ENCODE measurements around the gene KIF19.

The KIF19 gene

GRCh38 chr17:74354561-74354960, 28.5 kb downstream of the KIF19 start:
- H3K36me3 Mint-ChIP-seq = no peaks in the 10 kb centered on the region
- H3K4me1 Mint-ChIP-seq = no peaks in the 10 kb centered on the region
- peaks cover 28% of the 10 kb centered on the region for H3K27me3 Mint-ChIP-seq
- no peak overlapping the region for H3K27ac Mint-ChIP-seq
- no peaks in the 10 kb centered on the region for H3K9me3 Mint-ChIP-seq
- no peak overlapping the region for H3K4me3 Mint-ChIP-seq
- ATAC-seq (ENCODE audit: low read depth) (no peak), DNase-seq (ENCODE audit: low spot score in 2 of 2) (no peak)

- H3K4me3 Mint-ChIP-seq = no peak overlapping the region
- H3K27ac Mint-ChIP-seq = no peak overlapping the region
- no peak for DNase-seq (ENCODE audit: low spot score in 2 of 2)
- H3K27me3 Mint-ChIP-seq = peaks cover 27% of the 10 kb centered on the region
- H3K36me3 Mint-ChIP-seq = no peaks in the 10 kb centered on the region
- H3K4me1 Mint-ChIP-seq = no peaks in the 10 kb centered on the region
- no peaks in the 10 kb centered on the region for H3K9me3 Mint-ChIP-seq
- ATAC-seq (ENCODE audit: low read depth) = no peak
These were observed 29.0 kb downstream of the KIF19 start for GRCh38 chr17:74355065-74355464.

DNA sequence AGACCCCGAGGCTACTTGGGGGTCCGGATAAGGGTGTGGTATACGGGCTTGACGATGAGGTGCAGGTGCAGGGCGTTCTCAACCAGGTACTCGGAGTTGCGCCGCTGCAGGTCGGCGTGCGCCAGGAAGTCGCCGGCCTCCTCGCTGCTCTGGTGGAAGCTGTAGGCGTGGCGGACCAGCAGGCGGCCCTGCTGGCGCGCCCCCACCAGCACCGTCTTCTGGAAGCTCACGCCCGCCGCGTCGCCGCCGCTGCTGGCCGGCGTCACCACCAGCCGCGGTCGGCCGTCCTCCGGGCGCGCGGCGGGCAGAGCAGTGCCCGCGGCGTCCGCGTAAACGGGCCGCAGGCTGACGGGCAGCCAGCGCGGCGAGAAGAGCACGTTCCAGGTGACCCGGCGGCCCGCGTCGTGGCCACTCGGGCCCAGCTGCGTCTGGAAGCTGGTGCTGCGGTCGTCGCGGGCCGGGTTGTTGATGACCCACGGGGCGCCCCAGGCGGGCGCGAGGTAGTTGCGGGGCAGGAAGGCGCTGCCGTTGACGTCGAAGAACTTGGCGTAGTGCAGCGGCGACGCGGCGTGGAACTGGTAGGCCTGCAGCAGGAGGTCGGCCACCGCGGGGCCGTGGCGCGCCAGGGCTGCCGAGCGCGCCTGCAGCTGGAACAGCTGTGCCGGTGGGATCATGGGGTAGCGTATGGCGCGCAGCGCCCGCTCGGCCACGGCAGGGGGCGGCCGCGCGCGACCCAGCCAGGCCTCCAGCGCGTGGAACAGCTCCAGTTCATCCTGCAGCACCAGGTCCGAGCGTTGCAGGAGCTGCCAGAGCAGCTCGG, 30.8 kb downstream of the KIF19 start:
- H3K27me3 Mint-ChIP-seq = peaks cover 29% of the 10 kb centered on the region
- H3K9me3 Mint-ChIP-seq = no peaks in the 10 kb centered on the region
- H3K4me1 Mint-ChIP-seq = no peaks in the 10 kb centered on the region
- ATAC-seq (ENCODE audit: low read depth) (no peak), DNase-seq (ENCODE audit: low spot score in 2 of 2) (no peak)
- H3K36me3 Mint-ChIP-seq = no peaks in the 10 kb centered on the region
- no peak overlapping the region for H3K27ac Mint-ChIP-seq
- no peak overlapping the region for H3K4me3 Mint-ChIP-seq

GRCh38 chr17:74357466-74357809, 31.4 kb downstream of the KIF19 start:
- no peaks in the 10 kb centered on the region for H3K36me3 Mint-ChIP-seq
- no peak overlapping the region for H3K4me3 Mint-ChIP-seq
- no peaks in the 10 kb centered on the region for H3K4me1 Mint-ChIP-seq
- no peaks in the 10 kb centered on the region for H3K9me3 Mint-ChIP-seq
- ATAC-seq (ENCODE audit: low read depth) = no peak
- peaks cover 31% of the 10 kb centered on the region for H3K27me3 Mint-ChIP-seq
- H3K27ac Mint-ChIP-seq = no peak overlapping the region
- no peak for DNase-seq (ENCODE audit: low spot score in 2 of 2)

- Mint-ChIP-seq H3K4me3 (no peak overlapping the region), H3K36me3 (no peaks in the 10 kb centered on the region), H3K27ac (no peak overlapping the region), H3K27me3 (peaks cover 26% of the 10 kb centered on the region), H3K9me3 (no peaks in the 10 kb centered on the region), H3K4me1 (no peaks in the 10 kb centered on the region)
- DNase-seq (ENCODE audit: low spot score in 2 of 2) (no peak), ATAC-seq (ENCODE audit: low read depth) (no peak)
These were observed 32.7 kb downstream of the KIF19 start for GRCh38 chr17:74358697-74359096.

DNA sequence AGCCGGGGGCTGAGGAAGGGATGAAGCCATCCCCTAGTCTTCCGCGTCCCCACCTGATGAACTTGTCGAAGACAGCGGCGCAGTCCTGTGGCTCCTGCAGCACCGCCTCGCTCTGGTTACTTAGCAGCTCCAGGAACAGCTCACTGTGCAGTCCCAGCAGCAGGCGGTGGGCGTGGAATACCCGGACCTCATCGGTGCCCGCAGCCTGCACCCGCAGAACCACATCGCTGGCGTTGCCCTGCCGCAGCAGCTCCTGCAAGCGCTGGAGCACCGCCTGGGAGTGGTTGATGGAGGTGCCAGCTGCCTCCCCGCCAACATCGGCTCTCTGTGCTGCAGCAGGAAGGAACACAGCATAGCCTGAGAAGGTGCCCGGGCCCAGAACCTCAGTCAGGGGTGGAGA, 33.9 kb downstream of the KIF19 start:
- Mint-ChIP-seq H3K27ac (no peak overlapping the region), H3K4me1 (no peaks in the 10 kb centered on the region), H3K27me3 (peaks cover 20% of the 10 kb centered on the region), H3K36me3 (no peaks in the 10 kb centered on the region), H3K4me3 (no peak overlapping the region), H3K9me3 (no peaks in the 10 kb centered on the region)
- ATAC-seq (ENCODE audit: low read depth) (no peak), DNase-seq (ENCODE audit: low spot score in 2 of 2) (no peak)

GRCh38 chr17:74360899-74361229, 34.8 kb downstream of the KIF19 start:
- H3K27me3 Mint-ChIP-seq = peaks cover 17% of the 10 kb centered on the region
- H3K4me3 Mint-ChIP-seq = no peak overlapping the region
- DNase-seq (ENCODE audit: low spot score in 2 of 2) = no peak
- no peaks in the 10 kb centered on the region for H3K4me1 Mint-ChIP-seq
- H3K9me3 Mint-ChIP-seq = no peaks in the 10 kb centered on the region
- no peak overlapping the region for H3K27ac Mint-ChIP-seq
- H3K36me3 Mint-ChIP-seq = no peaks in the 10 kb centered on the region
- no peak for ATAC-seq (ENCODE audit: low read depth)

GRCh38 chr17:74361230-74362068, 35.4 kb downstream of the KIF19 start, which contains the start of gene BTBD17:
BTBD17 (minus strand) TSS chr17:74361868; CDS start chr17:74361819, 49 bp downstream.
- ATAC-seq (ENCODE audit: low read depth) = peak; percentile 37
- H3K4me3 Mint-ChIP-seq = no peak within 1 kb of the TSS
- H3K27me3 Mint-ChIP-seq = peaks cover 17% of the 10 kb centered on the region
- no peak for DNase-seq (ENCODE audit: low spot score in 2 of 2)
- no peak within 1 kb of the TSS for H3K27ac Mint-ChIP-seq
- no peaks in the 10 kb centered on the region for H3K36me3 Mint-ChIP-seq
- no peaks in the 10 kb centered on the region for H3K9me3 Mint-ChIP-seq
- H3K4me1 Mint-ChIP-seq = no peaks in the 10 kb centered on the region

DNA sequence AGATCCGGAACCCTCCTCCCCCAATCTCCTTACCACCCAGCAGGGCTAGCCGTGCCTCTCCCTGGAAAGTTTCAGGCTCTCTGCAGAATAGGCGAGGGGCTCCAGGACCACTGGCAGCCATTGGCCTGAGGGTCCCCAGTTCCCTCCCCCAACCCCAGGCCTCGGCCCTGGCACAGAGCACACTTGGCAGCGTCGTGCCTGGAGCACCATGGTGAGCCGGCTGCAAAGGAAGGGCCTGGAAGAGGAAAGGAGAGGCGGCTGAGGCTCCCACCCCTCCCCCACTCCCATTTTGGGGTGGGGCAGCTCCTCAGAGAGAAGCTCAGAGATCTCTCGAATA, 36.0 kb downstream of the KIF19 start:
- no peak overlapping the region for H3K4me3 Mint-ChIP-seq
- DNase-seq (ENCODE audit: low spot score in 2 of 2) = no peak
- H3K27me3 Mint-ChIP-seq = peaks cover 18% of the 10 kb centered on the region

DNA sequence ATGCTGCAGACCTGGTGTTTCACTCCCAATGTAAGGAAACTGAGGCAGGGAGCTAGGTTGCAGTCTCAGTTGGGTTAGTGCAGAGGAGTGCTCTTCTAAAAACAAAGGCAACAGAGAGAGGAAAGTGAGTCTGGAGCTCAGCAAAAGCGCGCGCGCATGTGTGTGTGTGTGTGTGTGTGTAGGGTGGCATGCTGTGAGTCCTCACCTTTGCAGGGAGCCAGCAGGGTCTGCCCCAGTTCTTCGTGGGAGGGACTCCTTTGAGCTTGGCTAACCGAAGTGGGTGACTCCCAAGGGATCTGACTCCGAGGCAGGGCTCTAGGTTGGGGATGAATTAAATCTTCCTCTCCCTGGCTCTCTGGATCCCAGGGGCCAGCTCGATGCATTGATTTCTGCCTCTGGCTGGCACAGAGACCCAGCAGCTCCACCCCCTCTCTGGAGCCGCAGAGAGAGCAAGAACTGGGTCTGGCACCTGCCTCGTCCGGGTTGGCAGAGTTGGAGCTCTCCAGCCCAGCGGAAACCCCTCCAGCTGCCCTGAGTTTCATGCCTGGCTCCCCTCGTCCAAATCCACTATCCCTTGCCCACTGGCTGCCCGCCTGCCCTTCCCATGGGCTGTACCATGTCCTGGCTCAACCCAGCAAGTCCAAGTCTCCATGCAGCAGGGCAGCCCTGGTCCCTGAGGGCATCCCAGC, 36.9 kb downstream of the KIF19 start:
- DNase-seq (ENCODE audit: low spot score in 2 of 2) = no peak
- Mint-ChIP-seq H3K9me3 (no peaks in the 10 kb centered on the region), H3K36me3 (no peaks in the 10 kb centered on the region), H3K4me3 (no peak overlapping the region), H3K27me3 (peaks cover 20% of the 10 kb centered on the region), H3K27ac (no peak overlapping the region), H3K4me1 (no peaks in the 10 kb centered on the region)
- ATAC-seq (ENCODE audit: low read depth) = no peak

More for the DNA sequence above, 36.0 kb downstream of the KIF19 start:
- H3K36me3 Mint-ChIP-seq = no peaks in the 10 kb centered on the region
- H3K27ac Mint-ChIP-seq = no peak overlapping the region
- no peak for ATAC-seq (ENCODE audit: low read depth)
- H3K4me1 Mint-ChIP-seq = no peaks in the 10 kb centered on the region
- H3K9me3 Mint-ChIP-seq = no peaks in the 10 kb centered on the region

GRCh38 chr17:74367206-74367605, 41.2 kb downstream of the KIF19 start, which contains the start of gene GPR142:
GPR142 (plus strand) TSS chr17:74367506; CDS start chr17:74369541, 2,035 bp downstream.
- Mint-ChIP-seq H3K4me1 (peaks cover 7% of the 10 kb centered on the region), H3K27ac (no peak within 1 kb of the TSS), H3K4me3 (no peak within 1 kb of the TSS), H3K9me3 (no peaks in the 10 kb centered on the region), H3K36me3 (no peaks in the 10 kb centered on the region), H3K27me3 (peaks cover 14% of the 10 kb centered on the region)
- ATAC-seq (ENCODE audit: low read depth) (no peak), DNase-seq (ENCODE audit: low spot score in 2 of 2) (no peak)

DNA sequence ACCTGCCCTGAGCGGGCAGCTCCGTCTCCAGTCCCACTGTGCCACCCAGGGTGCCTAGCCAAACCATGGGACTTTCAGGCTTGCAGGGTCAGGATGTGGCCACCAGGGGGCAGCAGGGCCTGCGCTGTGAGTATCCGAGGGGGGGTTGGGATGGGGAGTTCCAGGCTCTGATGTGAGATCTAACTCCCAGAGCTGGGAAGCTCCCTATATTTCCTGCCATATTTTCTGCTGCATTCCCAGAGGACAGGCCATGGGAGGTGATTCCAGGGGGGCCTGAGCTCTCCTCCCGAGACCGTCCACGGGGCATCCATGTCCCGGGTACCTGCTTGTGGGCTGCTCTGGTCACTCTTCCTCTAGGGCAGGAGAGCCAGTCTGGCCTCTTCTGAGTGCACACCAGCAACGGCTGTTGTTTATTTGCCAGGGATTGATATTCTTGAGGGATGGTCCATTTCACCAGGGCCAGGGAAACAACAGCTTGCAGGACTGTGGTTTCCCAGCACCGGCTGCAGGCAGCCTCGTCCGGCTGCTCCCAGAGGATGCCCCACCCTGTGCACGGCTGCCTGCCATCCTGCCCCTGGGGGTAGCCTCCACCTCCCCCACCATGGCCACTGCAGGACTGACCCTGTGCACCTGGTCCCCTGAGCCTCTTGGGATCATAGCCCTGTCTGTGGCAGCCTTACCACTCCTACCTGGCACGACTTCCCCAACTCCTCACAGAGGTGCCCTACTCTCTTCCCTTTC, 42.5 kb downstream of the KIF19 start:
- peaks cover 7% of the 10 kb centered on the region for H3K4me1 Mint-ChIP-seq
- H3K9me3 Mint-ChIP-seq = no peaks in the 10 kb centered on the region
- DNase-seq (ENCODE audit: low spot score in 2 of 2) (peak; percentile 69 to 77), ATAC-seq (ENCODE audit: low read depth) (peak; percentile 81)
- H3K27me3 Mint-ChIP-seq = peaks cover 18% of the 10 kb centered on the region
- peak overlapping the region; percentile 45 for H3K4me3 Mint-ChIP-seq
- H3K27ac Mint-ChIP-seq = no peak overlapping the region
- no peaks in the 10 kb centered on the region for H3K36me3 Mint-ChIP-seq

DNA sequence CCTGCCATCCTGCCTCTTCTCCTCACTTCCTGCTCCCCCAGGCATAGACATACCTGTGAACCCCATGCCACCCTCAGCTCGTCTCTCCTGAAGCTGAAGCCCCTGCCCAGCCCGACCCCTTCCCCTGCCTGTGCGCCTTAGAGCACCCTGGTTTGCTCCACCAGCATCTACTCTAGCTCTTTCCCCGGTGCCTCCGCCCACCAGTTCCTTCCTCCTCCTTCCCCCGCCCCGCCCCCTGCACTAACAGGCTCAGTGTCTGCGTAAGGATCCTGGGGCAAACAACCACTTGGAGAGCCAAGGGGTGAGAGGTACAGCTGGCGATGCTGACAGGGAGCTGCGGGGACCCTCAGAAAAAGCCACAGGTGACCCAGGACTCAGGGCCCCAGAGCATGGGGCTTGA, 43.2 kb downstream of the KIF19 start:
- H3K9me3 Mint-ChIP-seq = no peaks in the 10 kb centered on the region
- peaks cover 18% of the 10 kb centered on the region for H3K27me3 Mint-ChIP-seq
- no peak overlapping the region for H3K27ac Mint-ChIP-seq
- H3K4me1 Mint-ChIP-seq = peaks cover 7% of the 10 kb centered on the region
- H3K36me3 Mint-ChIP-seq = no peaks in the 10 kb centered on the region
- DNase-seq (ENCODE audit: low spot score in 2 of 2) = no peak
- peak overlapping the region; percentile 45 for H3K4me3 Mint-ChIP-seq
- ATAC-seq (ENCODE audit: low read depth) = peak; percentile 72
